Stimulated activated CD4-positive, alpha-beta T cell treated with anti-CD3 and anti-CD28 coated beads, Interleukin-2, amount 100 ng/mL, for 24 hours (primary cell): Measurements from ENCODE around the gene OR4P4.

ENCODE experiments used
- DNase-seq, 2 donors: peaks; one replicate each; pipeline ENCODE4 v3.0.0-alpha.2; 2020

The OR4P4 gene

DNA sequence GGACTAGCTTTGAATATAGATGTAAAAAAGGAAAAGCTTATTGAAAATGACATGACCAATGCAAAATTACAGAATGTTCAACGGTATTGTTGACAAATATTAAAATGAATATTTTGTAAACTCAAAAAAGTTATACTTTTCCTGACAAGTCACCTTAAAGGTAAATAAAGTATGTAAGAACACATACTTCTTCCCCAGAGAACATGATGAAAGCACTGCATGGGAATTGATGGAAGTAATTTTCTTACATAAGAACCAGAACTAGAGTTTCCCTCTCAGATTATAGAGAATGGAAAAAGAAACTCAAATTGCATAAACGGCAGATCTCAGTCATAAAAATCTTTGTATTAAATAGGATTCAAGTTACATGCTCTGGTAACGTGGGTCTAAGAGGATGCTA, at the start of gene OR4P4:
Gene OR4P4 (plus strand): TSS at position 301 of the 400 bp plus-strand sequence.
- DNase-seq = no peak

DNA sequence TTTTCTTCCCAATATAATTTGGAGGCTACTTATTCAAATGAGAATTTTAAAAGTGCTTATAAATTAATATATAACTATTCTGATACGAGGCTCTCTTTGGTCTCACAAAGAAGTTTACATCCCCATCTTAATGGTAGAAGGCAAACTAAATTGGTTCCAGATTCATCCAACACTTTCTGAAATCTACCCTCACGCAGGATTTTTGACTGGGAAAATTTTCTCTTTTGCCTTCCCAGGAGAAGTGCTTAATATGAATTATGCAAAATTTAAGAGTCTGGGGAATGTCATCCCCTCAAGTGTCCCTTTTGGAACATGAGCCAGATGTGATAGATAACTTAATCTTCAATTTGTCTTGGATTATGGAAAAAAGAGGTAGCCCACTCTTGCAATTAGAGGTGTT, 27.4 kb upstream of the OR4P4 start, which contains the start of gene OR4C11:
Gene OR4C11 (minus strand): TSS at position 101 of the 400 bp plus-strand sequence. CDS start 3,272 bp downstream, outside the sequence.
- no peak for DNase-seq

DNA sequence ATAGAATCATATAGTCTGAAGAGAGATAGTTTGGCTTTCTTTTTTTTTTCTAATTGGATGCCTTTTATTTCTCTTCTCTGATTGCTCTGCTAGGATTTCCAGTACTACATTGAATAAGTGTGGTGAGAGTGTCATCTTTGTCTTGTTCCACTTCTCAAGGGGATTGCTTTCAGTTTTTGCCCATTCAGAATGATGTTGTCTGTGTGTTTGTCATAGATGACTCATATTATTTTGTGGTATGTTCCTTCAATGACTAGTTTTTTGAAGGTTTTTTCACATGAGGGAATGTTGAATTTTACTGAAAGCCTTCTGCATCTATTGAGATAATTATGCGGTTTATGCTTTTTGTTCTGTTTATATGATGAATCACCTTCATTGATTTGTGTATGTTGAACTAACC, 10.4 kb upstream of the OR4P4 start:
- no peak for DNase-seq

GRCh38 chr11:55648027-55648426, 13.1 kb downstream of the OR4P4 start, which contains the start of gene OR4S2:
OR4S2 (plus strand) TSS chr11:55648327; CDS start chr11:55650904, 2,577 bp downstream.
- DNase-seq = no peak

DNA sequence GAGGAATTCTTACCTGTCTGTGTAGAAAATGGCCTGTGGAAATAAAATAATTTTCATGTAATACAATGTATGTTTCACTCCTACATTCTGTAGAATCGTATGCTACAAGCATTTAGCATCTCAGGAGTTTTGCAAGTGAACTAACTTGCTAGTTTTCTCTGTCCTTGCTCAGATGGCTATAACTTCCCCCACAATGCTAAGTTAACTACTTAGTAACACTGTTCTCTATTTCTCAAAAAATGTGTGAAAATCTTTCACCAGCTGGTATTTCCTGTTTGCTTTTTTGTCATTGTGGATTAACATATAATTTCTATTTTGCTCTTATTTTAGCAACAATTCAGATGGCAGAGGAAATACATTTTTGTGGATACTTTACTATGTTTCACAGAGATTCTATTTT, 17.6 kb downstream of the OR4P4 start:
- no peak for DNase-seq

- no peak for DNase-seq
Observed at GRCh38 chr11:55655096-55655495, 20.2 kb downstream of the OR4P4 start.

DNA sequence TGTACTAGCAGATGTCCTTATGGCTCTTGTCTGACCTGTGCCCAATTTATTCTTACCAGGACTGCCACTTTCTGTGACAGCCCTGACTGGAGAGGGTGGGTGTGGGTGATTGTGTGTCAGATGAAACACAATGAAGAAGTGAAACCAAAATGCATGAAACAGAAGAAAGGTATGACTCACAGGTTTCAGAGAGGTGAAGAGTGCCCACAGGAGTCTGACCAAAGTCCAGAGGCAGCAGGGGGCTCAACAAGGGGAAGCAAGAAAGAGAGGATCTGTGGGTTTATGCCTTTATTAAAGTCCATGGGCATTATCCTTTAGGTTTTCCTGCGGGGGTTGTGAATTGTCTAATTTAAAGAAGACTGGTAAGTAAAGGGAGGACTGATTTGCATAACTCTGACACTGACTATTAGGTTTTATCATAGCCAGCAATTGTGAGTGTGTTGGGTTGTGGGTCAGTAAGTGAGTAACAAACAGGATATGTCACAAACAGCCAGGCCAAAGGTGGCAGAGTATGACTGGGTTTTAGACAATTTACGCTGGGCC, 23.2 kb downstream of the OR4P4 start:
- no peak for DNase-seq

GRCh38 chr11:55658608-55659007, 23.7 kb downstream of the OR4P4 start:
- no peak for DNase-seq

DNA sequence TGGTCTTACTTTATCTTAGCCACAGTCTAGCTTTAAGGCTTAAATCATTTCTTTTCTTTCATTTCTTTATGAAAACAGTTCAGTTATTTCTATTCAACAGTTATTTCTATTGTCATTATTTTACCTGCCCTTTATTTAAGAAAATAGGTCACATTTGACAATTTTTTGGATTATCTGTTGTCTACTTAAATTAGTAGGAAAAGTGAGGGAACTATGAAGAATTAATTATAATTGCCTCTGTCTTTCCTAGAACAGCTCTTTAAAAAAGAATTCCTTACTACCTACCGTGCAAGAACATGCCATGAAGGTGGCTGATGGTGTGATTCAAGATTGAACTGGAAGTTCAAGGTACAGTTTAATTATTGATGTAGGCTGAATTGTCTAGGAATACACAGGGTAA, 27.0 kb downstream of the OR4P4 start, which contains the start of gene OR4C6:
Gene OR4C6 (plus strand): TSS at position 301 of the 400 bp plus-strand sequence. CDS start 2,966 bp downstream, outside the sequence.
- no peak for DNase-seq

- no peak for DNase-seq
Observed at GRCh38 chr11:55669376-55669775, 34.5 kb downstream of the OR4P4 start.

GRCh38 chr11:55673860-55674259, 38.9 kb downstream of the OR4P4 start:
- no peak for DNase-seq
